Stomach (tissue), 9 donors: ENCODE results near the gene LRRC4B. TPM values are rescaled to one million over a fixed set of nuclear protein-coding genes. Genes with fewer than 3 reads are reported as not detected.

Source experiments
- DNase-seq, 2 donors: peaks; one replicate each; pipeline versions ENCODE4 v3.0.0 to v3.0.0-alpha.2; 2013 to 2019
- H3K27ac ChIP-seq, 5 donors: fragments of 200-600 bp in 4 of 5; sonication (generic) in 4 of 5; one replicate each; pipeline ENCODE4 v1.5.1; 2013 to 2019; ENCODE audit warnings: mild to moderate bottlenecking in 1 of 5, moderate library complexity in 1 of 5
- H3K27me3 ChIP-seq, 3 donors: fragments of 200-600 bp; sonication (generic); one replicate each; pipeline ENCODE4 v1.5.1; 2017 to 2019; ENCODE audit warnings: mixed run types in 1 of 3
- H3K36me3 ChIP-seq, 4 donors: fragments of 200-600 bp; sonication (generic); 1 replicate in 3 of 4; 2 replicates in 1 of 4; pipeline ENCODE4 v1.5.1; 2016 to 2019
- H3K4me1 ChIP-seq, 4 donors: fragments of 200-600 bp; sonication (generic); one replicate each; pipeline ENCODE4 v1.5.1; 2016 to 2019
- H3K4me3 ChIP-seq, 4 donors: fragments of 200-600 bp; sonication (generic) in 3 of 4; one replicate each; pipeline ENCODE4 v1.5.1; 2016 to 2019; ENCODE audit warnings: mild to moderate bottlenecking in 1 of 4
- H3K9me3 ChIP-seq, 4 donors: fragments of 200-600 bp; sonication (generic); one replicate each; pipeline ENCODE4 v1.5.1; 2016 to 2019
- CTCF ChIP-seq, 7 experiments: fragments of 450-650 bp in 4 of 7; fragments of 200-600 bp in 3 of 7; sonication (generic) in 3 of 7; IDR thresholded peaks; one replicate each; pipeline ENCODE4 v1.5.1; 2016 to 2019; ENCODE audit warnings: antibody characterized with exemption in 7 of 7, control low read depth in 2 of 7, mild to moderate bottlenecking in 1 of 7
- EP300 ChIP-seq: sonication (generic); formaldehyde crosslinking; IDR thresholded peaks from one replicate; pipeline ENCODE4 v1.6.1; 2017; ENCODE audit warnings: antibody characterized with exemption
- POLR2A ChIP-seq, 4 donors: fragments of 450-650 bp; IDR thresholded peaks; one replicate each; pipeline ENCODE4 v1.6.1; 2016; ENCODE audit warnings: antibody characterized with exemption in 4 of 4, control low read depth in 2 of 4, mild to moderate bottlenecking in 1 of 4, moderate library complexity in 1 of 4
- POLR2AphosphoS5 ChIP-seq, 3 donors: sonication (generic); formaldehyde crosslinking; IDR thresholded peaks; one replicate each; pipeline ENCODE4 v1.6.1; 2016; ENCODE audit warnings: antibody characterized with exemption in 3 of 3
- WGBS, 5 donors: extraction: QIAGEN DNeasy Blood & Tissue Kit in 3 of 5; methylation state at CpG; one replicate each; pipeline versions ENCODE4 v1.1.5 to v1.1.7; 2013 to 2018; 5-methylcytosine and 5-hydroxymethylcytosine counted together
- intact Hi-C: fragments of 100-400 bp; cut with DNase I; formaldehyde crosslinking; loops from one replicate; pipeline ENCODE4 v1.15.1; 2023; ENCODE audit warnings: low total_unique reads
- polyA plus RNA-seq, 3 donors: library from polyadenylated mRNA; stranded (reverse); fragments of 200-250 nt; gene quantifications; one replicate each; pipeline ENCODE4 v1.2.3, GENCODE V29; 2013
- total RNA-seq, 5 donors: library from RNA; depleted of rRNA; stranded (reverse); fragments of >200 nt; gene quantifications; one replicate each; pipeline versions ENCODE4 v1.1.0 to v1.2.3, GENCODE V29; 2014 to 2016
- donor health status: healthy with polysubstance abuse.
- donor health status: Bipolar disorder and iron deficiency.
- donor health status: healthy.

LRRC4B gene
- total and polyA plus RNA-seq, 8 donors, result 0.45 to 4.4 (median 1.5) TPM; not detected in 1

GRCh38 chr19:50501568-50502475 is 66.4 kb downstream of the LRRC4B start:
- peaks cover 0 to 12% (median 11%) of the 10 kb centered on the region in 4 donors for H3K36me3 ChIP-seq
- no peak overlapping the region for H3K4me3 ChIP-seq
- WGBS, 5 donors, result 58 to 70% (median 64%) methylated on average over 22 to 25 of the region's 25 CpGs
- intact Hi-C loops, result no loop called here
- TF ChIP-seq CTCF (IDR thresholded peaks at IDR 0.05) (no peak), POLR2A (IDR thresholded peaks at IDR 0.05) (no peak), POLR2AphosphoS5 (IDR thresholded peaks at IDR 0.05) (no peak), EP300 (no peak)
- no peak for DNase-seq
- no peak overlapping the region for H3K27ac ChIP-seq
- H3K4me1 ChIP-seq, result peaks cover 0 to 2% (median under 1%) of the 10 kb centered on the region in 4 donors
- H3K27me3 ChIP-seq, result peaks cover 0 to 6% (median 0%) of the 10 kb centered on the region in 3 donors
- H3K9me3 ChIP-seq, result no peaks in the 10 kb centered on the region

GRCh38 chr19:50501186-50501567 is 67.1 kb downstream of the LRRC4B start:
- no peak overlapping the region for H3K4me3 ChIP-seq
- intact Hi-C loops, result no loop called here
- peaks cover 0 to 8% (median 7%) of the 10 kb centered on the region in 4 donors for H3K36me3 ChIP-seq
- TF ChIP-seq POLR2A (IDR thresholded peaks at IDR 0.05) (no peak), EP300 (no peak), CTCF (IDR thresholded peaks at IDR 0.05) (no peak), POLR2AphosphoS5 (IDR thresholded peaks at IDR 0.05) (no peak)
- 50 to 71% (median 61%) methylated on average over 9 to 12 of the region's 12 CpGs for WGBS, 5 donors
- no peak overlapping the region for H3K27ac ChIP-seq
- no peak for DNase-seq
- H3K27me3 ChIP-seq, result peaks cover 0 to 6% (median 0%) of the 10 kb centered on the region in 3 donors
- no peaks in the 10 kb centered on the region for H3K9me3 ChIP-seq
- H3K4me1 ChIP-seq, result peaks cover 0 to 4% (median 1%) of the 10 kb centered on the region in 4 donors

GRCh38 chr19:50500753-50501151 is 67.5 kb downstream of the LRRC4B start:
- TF ChIP-seq EP300, result no peak
- no peak for DNase-seq
- Histone ChIP-seq H3K4me1 (peaks cover 0 to 4% (median 1%) of the 10 kb centered on the region in 4 donors), H3K9me3 (no peaks in the 10 kb centered on the region), H3K4me3 (no peak overlapping the region), H3K27me3 (peaks cover 0 to 6% (median 0%) of the 10 kb centered on the region in 3 donors), H3K36me3 (peaks cover 0 to 4% (median 3%) of the 10 kb centered on the region in 4 donors), H3K27ac (no peak overlapping the region)
- intact Hi-C loops, result no loop called here
- 52 to 66% (median 56%) methylated on average over 8 to 10 of the region's 10 CpGs for WGBS, 5 donors

- Histone ChIP-seq H3K4me3 (no peak overlapping the region), H3K27me3 (peaks cover 0 to 6% (median 0%) of the 10 kb centered on the region in 3 donors), H3K36me3 (no peaks in the 10 kb centered on the region), H3K4me1 (peaks cover 0 to 4% (median 1%) of the 10 kb centered on the region in 4 donors), H3K9me3 (no peaks in the 10 kb centered on the region), H3K27ac (no peak overlapping the region)
- TF ChIP-seq POLR2A (IDR thresholded peaks at IDR 0.05), result no peak
- intact Hi-C loops, result no loop called here
- peak in 1 of 2 donors; percentile 70 for DNase-seq
- 35 to 53% (median 39%) methylated on average over 13 to 27 of the region's 27 CpGs for WGBS, 5 donors
Observed at GRCh38 chr19:50500060-50500752, 68.0 kb downstream of the LRRC4B start.

- Histone ChIP-seq H3K4me1 (peaks cover 0 to 4% (median 1%) of the 10 kb centered on the region in 4 donors), H3K27me3 (peaks cover 0 to 6% (median 0%) of the 10 kb centered on the region in 3 donors), H3K27ac (no peak overlapping the region), H3K4me3 (no peak overlapping the region), H3K36me3 (no peaks in the 10 kb centered on the region), H3K9me3 (no peaks in the 10 kb centered on the region)
- intact Hi-C loops, result no loop called here
- no peak for TF ChIP-seq POLR2A (IDR thresholded peaks at IDR 0.05)
- no peak for TF ChIP-seq CTCF (IDR thresholded peaks at IDR 0.05)
- TF ChIP-seq EP300, result no peak
- no peak for TF ChIP-seq POLR2AphosphoS5 (IDR thresholded peaks at IDR 0.05)
- WGBS, 5 donors, result 77 to 84% (median 82%) methylated on average over 11 of the region's 11 CpGs
- no peak for DNase-seq
Observed at GRCh38 chr19:50498219-50499056, 69.8 kb downstream of the LRRC4B start.
